Keratinocyte (primary cell): ENCODE measurements around the gene DBP. TPM values are rescaled to one million over a fixed set of nuclear protein-coding genes. Genes with fewer than 3 reads are reported as not detected.

Experiments
- DNase-seq: peaks from one replicate; pipeline ENCODE4 v3.0.0-alpha.2; 2011; ENCODE audit warnings: low read depth, missing footprints, low spot score
- FAIRE-seq: peaks from 2 replicates; lab custom pipeline; 2011; peaks lifted over from hg19 to GRCh38; lab: Jason Lieb, UNC
- H2AFZ ChIP-seq: 2 replicates; pipeline ENCODE4 v1.6.0; 2012; ENCODE audit warnings: low read length, control low read depth, inconsistent platforms; ENCODE audit not compliant: control insufficient read depth
- H3K27ac ChIP-seq: 2 replicates; pipeline ENCODE4 v1.5.1; 2011; ENCODE audit warnings: low read length; ENCODE audit not compliant: control insufficient read depth, insufficient read depth
- H3K27me3 ChIP-seq: 3 replicates; pipeline ENCODE4 v1.6.0; 2011; ENCODE audit warnings: low read length; ENCODE audit not compliant: control insufficient read depth, insufficient read depth; ENCODE audit errors: extremely low read depth
- H3K36me3 ChIP-seq, 2 experiments: 2 replicates in 1 of 2; 3 replicates in 1 of 2; pipeline ENCODE4 v1.5.1; 2011; ENCODE audit warnings: low read length in 2 of 2, mild to moderate bottlenecking in 1 of 2; ENCODE audit not compliant: control insufficient read depth in 2 of 2, insufficient read depth in 2 of 2; ENCODE audit errors: extremely low read depth in 1 of 2
- H3K4me1 ChIP-seq: 3 replicates; pipeline ENCODE4 v1.5.1; 2011; ENCODE audit warnings: low read length; ENCODE audit not compliant: control insufficient read depth, insufficient read depth; ENCODE audit errors: extremely low read depth
- H3K4me2 ChIP-seq: 3 replicates; pipeline ENCODE4 v1.6.0; 2011; ENCODE audit warnings: low read depth, low read length; ENCODE audit not compliant: control insufficient read depth, insufficient read depth; ENCODE audit errors: extremely low read depth
- H3K4me3 ChIP-seq, 3 experiments: fragments of 200-600 bp in 1 of 3; sonication (generic) in 1 of 3; 2 replicates in 2 of 3; 3 replicates in 1 of 3; pipeline ENCODE4 v1.5.1; 2011 to 2016; ENCODE audit warnings: low read length in 3 of 3, mild to moderate bottlenecking in 3 of 3, control low read depth in 2 of 3, inconsistent platforms in 1 of 3, low read depth in 1 of 3, mixed read lengths in 1 of 3, mixed run types in 1 of 3, moderate library complexity in 1 of 3; ENCODE audit not compliant: control insufficient read depth in 2 of 3, insufficient read depth in 2 of 3; ENCODE audit errors: extremely low read depth in 1 of 3
- H3K79me2 ChIP-seq: 2 replicates; pipeline ENCODE4 v1.6.0; 2012; ENCODE audit warnings: low read length; ENCODE audit not compliant: control insufficient read depth, insufficient read depth
- H3K9ac ChIP-seq: 3 replicates; pipeline ENCODE4 v1.6.0; 2011; ENCODE audit warnings: low read length; ENCODE audit not compliant: control insufficient read depth, insufficient read depth; ENCODE audit errors: extremely low read depth
- H3K9me1 ChIP-seq: 3 replicates; pipeline ENCODE4 v1.6.0; 2011; ENCODE audit warnings: low read length; ENCODE audit not compliant: control insufficient read depth, insufficient read depth; ENCODE audit errors: extremely low read depth
- H3K9me3 ChIP-seq: 2 replicates; pipeline ENCODE4 v1.5.1; 2012; ENCODE audit warnings: low read depth, low read length; ENCODE audit not compliant: control insufficient read depth
- H4K20me1 ChIP-seq: 3 replicates; pipeline ENCODE4 v1.6.0; 2011; ENCODE audit warnings: low read length; ENCODE audit not compliant: control insufficient read depth, insufficient read depth; ENCODE audit errors: extremely low read depth
- CTCF ChIP-seq, 3 experiments: IDR thresholded peaks in 1 of 3; conservative IDR thresholded peaks in 1 of 3; optimal IDR thresholded peaks in 1 of 3; 2 replicates in 2 of 3; 3 replicates in 1 of 3; pipeline versions ENCODE3 to v1.5.1; 2011; ENCODE audit warnings: low read length in 3 of 3, mild to moderate bottlenecking in 3 of 3, moderate library complexity in 2 of 3, control low read depth in 1 of 3, inconsistent platforms in 1 of 3; ENCODE audit not compliant: insufficient read depth in 2 of 3; ENCODE audit errors: extremely low read depth in 1 of 3
- EZH2 ChIP-seq: IDR thresholded peaks from one replicate; pipeline ENCODE4 v1.6.1; 2012; ENCODE audit warnings: inconsistent platforms, mild to moderate bottlenecking, low read length, moderate library complexity
- dilution Hi-C: fragments of 300-500 bp; cut with MboI; formaldehyde crosslinking; loops from one replicate; pipeline ENCODE4 v1.7.0; 2020; ENCODE audit warnings: low sequenced_read_pairs; ENCODE audit not compliant: extremely low pct_ligation_motif_present
- polyA plus RNA-seq, 5 experiments: library from polyadenylated mRNA; depleted of rRNA in 3 of 5; stranded (reverse) in 3 of 5; stranded (forward) in 1 of 5; unstranded in 1 of 5; fragments of >200 nt; gene quantifications; 1 replicate in 1 of 5; 2 replicates in 3 of 5; 3 replicates in 1 of 5; pipeline versions ENCODE4 v1.2.1 to v1.2.3, GENCODE V29; 2011 to 2012; ENCODE audit warnings: missing spikeins in 2 of 5, low read depth in 1 of 5, low replicate concordance in 1 of 5

The DBP gene
- polyA plus RNA-seq, 1 donor (not counting 4 experiments of a cell fraction or from before 2014, with no cell fraction given) = 1.0 TPM

GRCh38 chr19:48639483-48640375, 2.5 kb upstream of the DBP start:
- H2AFZ ChIP-seq = peak overlapping the region; percentile 90
- H3K79me2 ChIP-seq = no peaks in the 10 kb centered on the region
- H3K9me1 ChIP-seq = no peaks in the 10 kb centered on the region
- TF ChIP-seq EZH2 = no peak
- no peak for TF ChIP-seq CTCF (optimal IDR thresholded peaks at IDR 0.05 in 1 of 3, IDR thresholded peaks at IDR 0.05 in 1 of 3, conservative IDR thresholded peaks at IDR 0.05 in 1 of 3; ENCODE audit: extremely low read depth in 1 of 3, insufficient read depth in 2 of 3, low read length in 3 of 3)
- H4K20me1 ChIP-seq = no peaks in the 10 kb centered on the region
- H3K36me3 ChIP-seq = no peaks in the 10 kb centered on the region
- peaks cover 33% of the 10 kb centered on the region for H3K4me1 ChIP-seq
- H3K27ac ChIP-seq = no peak overlapping the region
- no peak for FAIRE-seq
- peak overlapping the region in 2 of 3 experiments; percentile 38 to 46 for H3K4me3 ChIP-seq
- dilution Hi-C loops = no loop called here
- no peak for DNase-seq
- H3K9me3 ChIP-seq = no peaks in the 10 kb centered on the region
- peak overlapping the region; percentile 50 for H3K9ac ChIP-seq
- no peaks in the 10 kb centered on the region for H3K27me3 ChIP-seq
- peak overlapping the region; percentile 71 for H3K4me2 ChIP-seq

- H2AFZ ChIP-seq = no peak overlapping the region
- DNase-seq (no peak), FAIRE-seq (no peak)
- H3K4me2 ChIP-seq = peak overlapping the region; percentile 89
- dilution Hi-C loops = no loop called here
- no peaks in the 10 kb centered on the region for H3K79me2 ChIP-seq
- H3K4me3 ChIP-seq = no peak overlapping the region
- H3K9me3 ChIP-seq = no peaks in the 10 kb centered on the region
- H3K4me1 ChIP-seq = peaks cover 41% of the 10 kb centered on the region
- H3K36me3 ChIP-seq = no peaks in the 10 kb centered on the region
- H3K9ac ChIP-seq = no peak overlapping the region
- H3K9me1 ChIP-seq = no peaks in the 10 kb centered on the region
- H3K27me3 ChIP-seq = no peaks in the 10 kb centered on the region
- no peaks in the 10 kb centered on the region for H4K20me1 ChIP-seq
- H3K27ac ChIP-seq = no peak overlapping the region
- no peak for TF ChIP-seq CTCF (optimal IDR thresholded peaks at IDR 0.05 in 1 of 3, IDR thresholded peaks at IDR 0.05 in 1 of 3, conservative IDR thresholded peaks at IDR 0.05 in 1 of 3; ENCODE audit: extremely low read depth in 1 of 3, insufficient read depth in 2 of 3, low read length in 3 of 3)
- TF ChIP-seq EZH2 = no peak
These were observed 1.7 kb upstream of the DBP start for GRCh38 chr19:48638831-48639381.
